PC-9 (cell line): ENCODE results near the gene APBA1. TPM values are rescaled to one million over a fixed set of nuclear protein-coding genes. Genes with fewer than 3 reads are reported as not detected.
A peak's percentile ranks its signal among the peaks of the same experiment; 100 is the strongest.

ENCODE experiments used
- BruUV-seq: library from RNA; stranded (reverse); fragments of 400-500 nt; replicated peaks from 2 replicates; lab custom pipeline; 2021; lab: Mats Ljungman, UMichigan
- CTCF ChIA-PET: fragments of 300-600 bp; sonication (Branson Sonifier 250); formaldehyde crosslinking; loops from one replicate; lab custom pipeline; 2022; ENCODE audit warnings: antibody characterized with exemption; lab: Charles Lee
- POLR2A ChIA-PET: fragments of 300-600 bp; sonication (Branson Sonifier 250); formaldehyde crosslinking; loops from one replicate; lab custom pipeline; 2022; ENCODE audit warnings: antibody characterized with exemption; ENCODE audit not compliant: unreplicated experiment; lab: Charles Lee
- DNase-seq, 2 experiments: peaks; one replicate each; pipeline versions ENCODE4 v3.0.0 to v3.0.0-alpha.2; 2015 to 2022; ENCODE audit warnings: mixed read lengths in 1 of 2
- H2AFZ ChIP-seq: fragments of 200-600 bp; sonication (generic); 2 replicates; pipeline ENCODE4 v1.8.1; 2017; ENCODE audit warnings: antibody characterized with exemption
- H3F3A ChIP-seq: fragments of 200-600 bp; sonication (generic); 2 replicates; pipeline ENCODE4 v1.8.1; 2017; ENCODE audit warnings: antibody characterized with exemption, mild to moderate bottlenecking, low read depth; ENCODE audit not compliant: insufficient read depth
- H3K27ac ChIP-seq: fragments of 200-600 bp; sonication (generic); 2 replicates; pipeline ENCODE4 v1.6.1; 2016; ENCODE audit warnings: mixed run types
- H3K27me3 ChIP-seq: fragments of 200-600 bp; sonication (generic); 2 replicates; pipeline ENCODE4 v1.6.1; 2016; ENCODE audit warnings: low read depth, mixed run types; ENCODE audit not compliant: insufficient read depth
- H3K36me3 ChIP-seq: fragments of 200-600 bp; sonication (generic); 2 replicates; pipeline ENCODE4 v1.6.1; 2016; ENCODE audit warnings: low read depth, mixed run types
- H3K4me1 ChIP-seq: fragments of 200-600 bp; sonication (generic); replicated peaks from 2 replicates; pipeline ENCODE4 v1.6.1; 2016; ENCODE audit warnings: mixed run types; ENCODE audit not compliant: insufficient read depth
- H3K4me2 ChIP-seq: fragments of 200-600 bp; sonication (generic); 2 replicates; pipeline ENCODE4 v1.6.1; 2017; ENCODE audit warnings: mixed run types
- H3K4me3 ChIP-seq: fragments of 200-600 bp; sonication (generic); 2 replicates; pipeline ENCODE4 v1.6.1; 2016; ENCODE audit warnings: mixed run types
- H3K79me2 ChIP-seq: fragments of 200-600 bp; sonication (generic); 2 replicates; pipeline ENCODE4 v1.6.1; 2017; ENCODE audit warnings: low read depth, mixed run types
- H3K9me2 ChIP-seq: fragments of 200-600 bp; sonication (generic); 2 replicates; pipeline ENCODE4 v1.8.1; 2017; ENCODE audit warnings: mild to moderate bottlenecking; ENCODE audit not compliant: insufficient read depth
- H3K9me3 ChIP-seq: fragments of 200-600 bp; sonication (generic); 2 replicates; pipeline ENCODE4 v1.8.1; 2016; ENCODE audit warnings: low read depth; ENCODE audit not compliant: insufficient read depth
- H4K20me1 ChIP-seq: fragments of 200-600 bp; sonication (generic); 2 replicates; pipeline ENCODE4 v1.8.1; 2017; ENCODE audit not compliant: insufficient read depth
- EZH2 ChIP-seq: fragments of 200-600 bp; sonication (generic); IDR thresholded peaks from 2 replicates; pipeline ENCODE4 v1.8.0; 2017; ENCODE audit warnings: antibody characterized with exemption, low read depth
- intact Hi-C: fragments of 100-400 bp; cut with micrococcal nuclease; formaldehyde crosslinking; loops from one replicate; pipeline ENCODE4 v1.10.0; 2022; ENCODE audit not compliant: unreplicated experiment
- total RNA-seq: library from RNA; stranded (reverse); gene quantifications from 2 replicates; pipeline ENCODE4 v1.2.3, GENCODE V29; 2021
- TF ChIP-seq, protein P1 (sequence below): fragments of 200-600 bp; sonication (generic); conservative IDR thresholded peaks from 2 replicates; pipeline ENCODE4 v1.6.1; 2017; ENCODE audit warnings: mixed run types, antibody characterized with exemption, mild to moderate bottlenecking, moderate library complexity

Gene APBA1
- total RNA-seq, 1 experiment from 2014 or later: 0.44 TPM

DNA sequence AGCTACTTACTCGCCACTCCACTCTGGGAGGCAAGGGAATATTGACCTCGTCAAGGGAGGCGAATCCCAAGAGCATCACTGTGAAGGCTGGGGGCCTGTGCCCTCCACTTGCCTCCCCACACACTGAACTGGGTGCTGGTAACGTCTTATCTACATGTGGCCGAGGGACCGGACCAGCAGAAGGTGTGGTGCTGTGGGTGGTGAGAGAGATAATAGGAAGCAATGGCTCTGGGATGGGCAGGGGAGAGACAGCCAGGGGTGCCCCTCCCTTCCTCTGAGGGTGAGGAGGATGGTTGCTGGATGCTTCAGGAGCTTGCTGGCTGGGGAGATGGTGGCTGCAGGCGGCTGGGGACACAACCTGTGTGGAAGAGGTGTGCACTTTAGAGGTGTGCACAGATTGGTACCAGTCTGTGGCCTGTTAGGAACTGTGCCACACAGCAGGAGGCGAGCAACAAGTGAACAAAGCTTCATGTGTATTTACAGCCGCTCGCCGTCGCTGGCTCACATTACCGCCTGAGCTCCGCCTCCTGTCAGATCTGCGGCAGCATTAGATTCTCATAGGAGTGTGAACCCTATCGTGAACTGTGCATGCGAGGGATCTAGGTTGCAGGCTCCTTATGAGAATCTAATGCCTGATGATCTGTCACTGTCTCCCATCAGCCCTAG lies 246.9 kb downstream of the APBA1 start:
- no TSS peak for BruUV-seq
- no peak for DNase-seq
- intact Hi-C loops: no loop called here
- Histone ChIP-seq H3K27me3 (no peaks in the 10 kb centered on the region), H3K4me1 (no peaks in the 10 kb centered on the region), H3K4me2 (no peak overlapping the region), H3K9me3 (no peaks in the 10 kb centered on the region), H3F3A (no peaks in the 10 kb centered on the region), H3K36me3 (no peaks in the 10 kb centered on the region), H3K9me2 (no peaks in the 10 kb centered on the region), H4K20me1 (no peaks in the 10 kb centered on the region), H3K27ac (no peak overlapping the region), H2AFZ (no peak overlapping the region), H3K4me3 (no peak overlapping the region), H3K79me2 (no peaks in the 10 kb centered on the region)
- ChIA-PET POLR2A (no interaction called here), CTCF (no interaction called here)
- TF ChIP-seq EZH2: no peak
- TF ChIP-seq, protein P1, sequence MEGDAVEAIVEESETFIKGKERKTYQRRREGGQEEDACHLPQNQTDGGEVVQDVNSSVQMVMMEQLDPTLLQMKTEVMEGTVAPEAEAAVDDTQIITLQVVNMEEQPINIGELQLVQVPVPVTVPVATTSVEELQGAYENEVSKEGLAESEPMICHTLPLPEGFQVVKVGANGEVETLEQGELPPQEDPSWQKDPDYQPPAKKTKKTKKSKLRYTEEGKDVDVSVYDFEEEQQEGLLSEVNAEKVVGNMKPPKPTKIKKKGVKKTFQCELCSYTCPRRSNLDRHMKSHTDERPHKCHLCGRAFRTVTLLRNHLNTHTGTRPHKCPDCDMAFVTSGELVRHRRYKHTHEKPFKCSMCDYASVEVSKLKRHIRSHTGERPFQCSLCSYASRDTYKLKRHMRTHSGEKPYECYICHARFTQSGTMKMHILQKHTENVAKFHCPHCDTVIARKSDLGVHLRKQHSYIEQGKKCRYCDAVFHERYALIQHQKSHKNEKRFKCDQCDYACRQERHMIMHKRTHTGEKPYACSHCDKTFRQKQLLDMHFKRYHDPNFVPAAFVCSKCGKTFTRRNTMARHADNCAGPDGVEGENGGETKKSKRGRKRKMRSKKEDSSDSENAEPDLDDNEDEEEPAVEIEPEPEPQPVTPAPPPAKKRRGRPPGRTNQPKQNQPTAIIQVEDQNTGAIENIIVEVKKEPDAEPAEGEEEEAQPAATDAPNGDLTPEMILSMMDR: no peak

- CTCF ChIA-PET: interaction anchor here (0.7 to 1.7 kb wide), 5 partner anchors 55 to 509 kb away, joined by 4 to 6 read pairs (median 4); no protein-coding TSS in a partner anchor
- Histone ChIP-seq H3K36me3 (no peaks in the 10 kb centered on the region), H3K4me1 (no peaks in the 10 kb centered on the region), H3K4me3 (no peak overlapping the region), H3F3A (no peaks in the 10 kb centered on the region), H3K79me2 (no peaks in the 10 kb centered on the region), H4K20me1 (no peaks in the 10 kb centered on the region), H3K4me2 (no peak overlapping the region), H3K27me3 (no peaks in the 10 kb centered on the region), H3K9me2 (no peaks in the 10 kb centered on the region), H3K27ac (no peak overlapping the region), H2AFZ (no peak overlapping the region), H3K9me3 (no peaks in the 10 kb centered on the region)
- intact Hi-C loops: loop anchor here (2.0 to 5.0 kb wide), 4 partner anchors 250 to 690 kb away; partner anchors contain the start of gene APBA1
- POLR2A ChIA-PET: no interaction called here
- no peak for TF ChIP-seq EZH2
- TF ChIP-seq, protein P1: peak; percentile 93
- BruUV-seq: no TSS peak
- peak in 1 of 2 experiments; percentile 49 for DNase-seq
Observed at GRCh38 chr9:69421908-69422801, 250.0 kb downstream of the APBA1 start.

GRCh38 chr9:69420611-69421270 lies 251.4 kb downstream of the APBA1 start:
- Histone ChIP-seq H4K20me1 (no peaks in the 10 kb centered on the region), H3K9me2 (no peaks in the 10 kb centered on the region), H3K27me3 (no peaks in the 10 kb centered on the region), H3K4me2 (no peak overlapping the region), H3K4me3 (no peak overlapping the region), H3K79me2 (no peaks in the 10 kb centered on the region), H2AFZ (no peak overlapping the region), H3K9me3 (no peaks in the 10 kb centered on the region), H3K4me1 (no peaks in the 10 kb centered on the region), H3K36me3 (no peaks in the 10 kb centered on the region), H3K27ac (no peak overlapping the region), H3F3A (no peaks in the 10 kb centered on the region)
- TF ChIP-seq, protein P1: no peak
- TF ChIP-seq EZH2: no peak
- POLR2A ChIA-PET: interaction anchor here (0.6 kb wide), 1 partner anchor 132 kb away, joined by 4 read pairs; no protein-coding TSS in a partner anchor
- intact Hi-C loops: loop anchor here (5.0 kb wide), 2 partner anchors 252 to 692 kb away; partner anchors contain the start of gene APBA1
- CTCF ChIA-PET: no interaction called here
- DNase-seq: no peak
- no TSS peak for BruUV-seq
